ENCODE measurements around the gene KLF15.
"Not testable (repeated sequence)": the region's sequence is repeated elsewhere in the genome, so short reads cannot be mapped to it uniquely, and the experiment has no call there.

KLF15 gene

GRCh38 chr3:126345641-126346460 lies 11.4 kb downstream of the KLF15 start:
- no peak for DNase-seq (ENCODE audit: low spot score)

DNA sequence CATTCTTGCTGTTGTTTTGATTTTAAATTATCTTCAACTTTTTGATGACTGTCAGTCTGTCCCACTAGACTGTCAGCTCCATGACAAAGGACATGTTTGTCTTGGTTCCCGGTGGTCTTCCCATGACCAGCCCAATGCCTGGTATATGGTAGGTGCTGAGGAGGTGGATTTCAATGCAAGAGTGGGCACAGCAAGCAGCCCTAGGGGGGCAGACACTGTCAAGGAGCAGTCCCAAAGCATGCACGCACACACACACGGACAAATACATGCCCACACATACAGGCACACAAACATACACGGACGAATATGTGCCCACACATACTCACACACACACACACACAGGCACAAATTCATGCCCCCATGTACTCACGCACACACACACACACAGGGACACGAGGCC lies 12.0 kb downstream of the KLF15 start:
- no peak for DNase-seq (ENCODE audit: low spot score)

DNA sequence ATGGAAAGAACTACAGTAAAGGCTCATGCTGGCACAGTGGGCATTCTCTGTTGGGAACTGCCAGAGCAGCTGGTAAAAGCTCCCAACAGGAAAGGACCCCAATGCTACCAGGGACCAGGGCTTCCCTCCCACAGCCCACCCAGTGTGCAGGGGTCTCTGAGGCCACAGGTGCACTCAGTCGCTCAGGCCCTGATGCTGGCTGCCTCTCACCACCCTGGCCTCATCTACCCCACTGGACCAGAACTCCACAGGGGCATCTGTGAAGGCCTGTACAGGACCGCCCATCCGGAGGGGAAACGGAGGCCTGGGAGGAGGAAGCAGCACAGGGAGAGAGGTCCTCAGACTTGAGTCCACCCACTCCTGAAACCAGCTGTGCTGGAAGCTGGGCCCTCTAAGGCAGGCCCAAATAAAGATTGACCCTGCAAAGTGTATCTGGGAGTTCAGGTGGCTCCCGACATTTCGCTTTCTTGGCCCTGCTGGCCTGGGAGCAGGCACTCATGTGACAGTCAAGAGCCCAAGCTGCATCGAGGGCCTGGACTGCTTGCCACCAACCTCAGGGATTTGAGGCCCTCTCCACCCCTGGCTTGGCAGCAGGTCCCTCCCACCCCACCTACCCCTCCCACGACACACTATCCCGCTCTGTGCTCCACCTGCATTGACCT lies 12.7 kb downstream of the KLF15 start:
- DNase-seq (ENCODE audit: low spot score) = no peak

- DNase-seq (ENCODE audit: low spot score) = no peak
Measured at GRCh38 chr3:126343649-126344035, 13.6 kb downstream of the KLF15 start.

DNA sequence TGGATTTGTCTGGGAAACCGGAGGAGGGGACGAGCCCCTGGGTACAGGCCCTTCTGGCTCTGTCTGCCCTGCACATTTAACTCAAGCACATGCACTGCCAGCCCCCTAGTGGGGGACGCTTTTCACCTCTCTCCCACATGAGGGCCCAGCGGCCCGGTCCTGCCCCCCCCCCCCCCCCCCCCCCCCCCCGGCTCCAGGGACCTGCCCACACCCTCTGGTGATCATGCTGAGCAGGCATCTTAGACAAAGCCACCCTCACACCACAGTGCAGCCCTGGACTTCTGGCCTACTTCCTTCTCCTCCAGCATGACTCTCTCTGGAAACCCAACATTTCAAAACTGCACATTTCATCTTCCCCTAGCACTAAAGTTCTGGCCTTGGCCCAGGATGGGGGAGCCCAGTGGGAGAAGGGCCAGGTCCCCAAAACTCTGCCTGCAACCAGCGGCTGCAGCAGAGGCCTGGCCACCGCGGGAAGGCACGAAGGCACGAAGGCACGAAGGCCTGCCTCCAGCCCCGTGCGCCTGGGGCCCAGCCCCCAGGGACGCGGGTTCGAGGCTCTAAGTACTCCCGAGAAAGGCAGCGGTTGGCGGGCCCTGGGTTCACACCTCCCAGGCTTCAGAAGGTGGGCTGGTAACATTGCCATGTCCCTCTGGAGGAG lies 14.1 kb downstream of the KLF15 start:
- no peak for DNase-seq (ENCODE audit: low spot score)

DNA sequence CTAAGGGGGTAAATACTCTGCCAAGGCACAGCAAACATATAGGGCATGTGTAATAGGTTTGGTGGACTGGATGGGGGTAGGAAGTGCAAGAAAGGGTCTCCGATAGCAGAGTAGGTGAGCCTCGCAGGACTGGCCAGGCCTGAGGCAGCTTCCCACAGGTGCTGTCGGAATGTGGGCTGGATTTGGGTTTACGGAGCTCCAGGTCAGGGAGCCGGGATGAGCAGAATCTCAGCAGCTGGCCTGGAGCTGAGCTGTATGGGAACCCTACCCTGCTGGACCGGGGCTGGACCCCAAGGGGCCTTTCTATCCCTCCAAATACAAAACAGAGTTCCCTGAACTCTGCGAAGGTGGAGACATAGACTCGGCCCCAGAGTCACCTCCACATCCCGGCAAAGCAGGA lies 15.0 kb downstream of the KLF15 start:
- DNase-seq (ENCODE audit: low spot score) = no peak

DNA sequence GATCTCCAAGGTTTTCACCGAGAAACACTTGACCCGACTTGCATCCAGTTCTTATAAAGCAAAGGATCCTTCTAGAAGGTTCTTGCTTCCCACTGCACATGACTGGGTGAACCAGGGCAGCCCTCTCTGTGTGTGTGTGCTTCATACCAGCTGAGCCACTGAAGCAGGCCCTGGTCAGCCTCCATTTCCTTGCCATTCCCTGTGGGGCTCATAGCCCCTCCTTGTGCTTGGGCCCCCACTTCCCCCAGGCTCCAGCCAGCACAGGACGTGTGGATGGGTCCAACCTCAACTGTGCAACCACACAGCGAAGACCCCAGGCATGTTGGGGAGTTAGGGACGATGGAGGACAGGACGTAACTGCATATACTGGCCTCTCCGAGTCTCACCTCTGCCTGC lies 15.5 kb downstream of the KLF15 start:
- DNase-seq (ENCODE audit: low spot score) = no peak

DNA sequence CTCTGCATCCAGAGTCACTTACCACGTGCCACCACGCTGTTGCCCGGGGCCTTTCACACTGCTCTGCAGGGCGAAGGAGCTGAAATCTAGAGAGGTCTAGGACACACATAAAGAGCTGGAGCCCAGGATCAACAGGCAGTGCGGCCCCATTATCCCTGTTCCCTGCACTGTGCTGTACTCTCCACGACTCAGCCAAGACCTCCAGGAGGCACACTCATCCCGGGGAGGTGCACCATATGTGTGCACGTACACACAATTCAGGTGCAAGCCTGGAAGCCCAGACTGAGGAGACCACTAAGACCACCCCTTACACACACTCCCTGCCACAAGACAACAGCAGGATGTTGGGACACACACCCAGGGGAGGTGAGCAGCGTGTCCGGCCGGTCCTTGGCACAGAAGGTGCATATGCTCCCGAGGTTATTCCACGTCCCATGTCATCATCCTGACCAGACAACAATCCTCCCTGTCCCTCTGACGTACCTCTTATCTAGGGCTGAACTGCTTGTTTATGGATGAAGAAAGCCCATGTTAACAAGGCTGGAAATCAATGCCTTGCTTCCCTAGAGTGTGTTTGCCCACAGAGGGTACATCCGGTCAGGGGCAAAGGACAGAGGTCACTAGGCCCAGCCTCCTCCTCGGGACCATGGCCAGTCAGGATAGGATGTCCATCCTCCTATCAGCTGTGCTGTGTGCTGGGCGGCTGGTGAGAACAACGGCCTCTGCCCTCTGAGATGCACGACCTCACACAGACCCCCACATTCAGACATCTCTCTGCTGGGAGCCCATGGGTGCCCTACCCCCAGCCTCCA lies 16.1 kb downstream of the KLF15 start:
- no peak for DNase-seq (ENCODE audit: low spot score)

DNA sequence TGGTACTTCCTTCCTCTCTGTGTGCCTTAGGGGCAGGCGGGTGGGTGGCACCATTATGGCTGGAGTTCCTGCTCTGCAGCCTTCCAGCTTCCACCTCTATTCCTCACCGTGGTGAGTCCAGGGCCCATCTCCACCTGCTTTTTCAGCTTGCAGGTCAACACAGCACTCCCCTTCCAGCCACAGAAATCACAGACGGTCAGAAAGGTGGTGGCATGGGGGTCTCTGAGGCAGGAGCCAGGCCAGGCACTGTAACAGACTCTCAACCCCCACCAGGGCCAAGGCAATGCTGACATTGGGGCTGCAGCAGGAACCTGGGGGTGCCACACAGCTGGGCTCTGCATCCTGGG lies 16.6 kb downstream of the KLF15 start:
- DNase-seq (ENCODE audit: low spot score) = no peak

DNA sequence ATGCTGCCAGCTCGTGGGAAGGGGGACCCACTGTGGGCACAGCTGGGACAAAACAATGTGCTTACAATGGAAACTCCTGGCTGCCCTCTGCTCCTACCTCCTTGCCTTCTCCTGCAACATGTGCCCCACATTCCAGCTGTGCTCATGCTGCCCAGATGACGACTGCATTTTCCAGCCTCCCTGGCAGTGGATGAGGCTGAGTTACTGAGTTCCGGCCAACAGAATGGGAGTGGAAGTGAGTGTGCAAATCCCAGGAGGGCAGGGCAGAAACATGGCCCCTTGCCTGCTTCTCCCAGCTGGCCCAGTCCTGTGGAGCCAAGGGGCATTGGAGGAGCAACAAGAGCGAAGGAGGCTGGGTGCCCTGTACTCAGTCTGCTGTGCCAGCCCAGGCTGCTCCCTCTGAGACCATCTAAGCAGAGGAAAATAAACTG lies 17.1 kb downstream of the KLF15 start:
- no peak for DNase-seq (ENCODE audit: low spot score)

DNA sequence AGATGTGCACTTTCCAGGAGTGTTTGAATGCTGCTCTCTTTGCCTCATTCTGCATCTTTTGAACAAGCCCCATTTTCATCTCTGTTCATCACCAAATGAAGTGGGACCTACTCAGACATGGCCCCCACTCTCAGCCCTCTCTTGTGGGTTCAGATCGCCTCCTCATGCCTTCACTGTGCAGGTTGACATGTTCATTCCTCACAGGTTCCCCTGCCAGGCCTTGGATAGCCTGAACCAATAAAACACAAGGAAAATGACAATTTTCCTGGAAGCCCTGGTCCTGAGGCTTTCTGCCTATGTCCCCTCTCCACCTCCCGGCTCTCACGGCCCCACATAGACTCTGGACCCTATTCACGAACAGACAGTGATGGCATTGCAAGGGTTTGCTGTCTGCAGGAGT lies 17.7 kb downstream of the KLF15 start:
- no peak for DNase-seq (ENCODE audit: low spot score)

GRCh38 chr3:126338790-126339288 lies 18.4 kb downstream of the KLF15 start:
- DNase-seq (ENCODE audit: low spot score) = no peak

- DNase-seq (ENCODE audit: low spot score) = no peak
Measured at GRCh38 chr3:126337980-126338651, 19.1 kb downstream of the KLF15 start.

GRCh38 chr3:126331812-126332336 lies 25.3 kb downstream of the KLF15 start:
- DNase-seq (ENCODE audit: low spot score) = not testable (repeated sequence)

DNA sequence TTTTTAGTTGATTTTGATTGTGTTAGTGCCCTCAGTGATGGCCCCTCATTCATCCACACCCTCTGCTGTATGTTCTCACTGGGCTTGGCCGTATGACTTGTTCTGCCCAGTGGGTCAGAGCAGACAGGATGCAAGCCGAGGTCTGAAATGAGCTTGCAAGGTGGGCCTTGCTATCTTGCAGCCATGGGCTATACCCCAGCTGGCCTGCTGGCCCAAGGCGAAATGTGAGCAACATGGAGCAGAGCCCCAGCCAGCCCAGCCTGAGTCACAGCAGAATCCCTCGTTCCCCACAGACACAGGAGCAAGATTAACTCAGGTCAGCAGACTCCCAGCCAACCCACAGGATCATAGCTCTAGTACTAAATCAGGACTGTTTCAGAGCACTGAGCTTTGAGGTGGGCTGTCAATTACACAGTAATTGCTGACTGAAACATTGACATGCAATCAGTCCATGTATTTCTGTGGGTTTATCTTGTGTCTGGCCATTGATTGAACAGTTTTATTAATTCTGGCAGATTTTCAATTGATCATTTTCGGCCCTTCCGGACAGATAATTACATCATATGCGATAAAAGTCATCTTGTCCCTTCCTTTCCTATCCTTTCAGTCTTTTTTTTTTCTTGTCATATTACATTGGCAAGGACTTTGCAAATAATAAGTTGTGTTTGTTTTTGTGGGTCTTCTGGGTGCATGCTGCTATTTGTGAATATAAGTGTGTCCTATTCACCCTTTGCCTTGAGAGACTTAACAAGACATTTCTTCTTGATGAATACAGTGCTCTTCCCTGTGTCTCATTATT lies 27.1 kb downstream of the KLF15 start:
- DNase-seq (ENCODE audit: low spot score) = no peak

DNA sequence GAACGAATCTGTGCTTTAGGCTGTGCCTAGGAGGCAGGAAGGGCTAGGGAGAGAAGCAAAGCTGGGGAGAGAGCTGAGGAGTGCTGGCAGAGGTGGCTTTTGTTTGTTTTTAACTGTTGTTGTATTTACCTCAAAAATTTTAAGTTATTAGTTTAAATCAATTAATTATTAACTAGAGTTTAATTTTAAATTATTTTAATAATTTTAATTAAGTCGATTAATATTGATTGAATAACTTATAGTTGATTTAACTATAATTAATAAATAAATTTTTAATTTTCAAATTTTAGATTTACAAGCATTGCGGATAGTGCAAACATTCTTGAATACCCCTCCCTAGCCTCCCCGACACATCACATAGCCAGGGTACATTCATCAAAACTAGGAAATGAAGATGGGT lies 30.6 kb downstream of the KLF15 start:
- no peak for DNase-seq (ENCODE audit: low spot score)

- no peak for DNase-seq (ENCODE audit: low spot score)
Measured at GRCh38 chr3:126322181-126322967, 34.8 kb downstream of the KLF15 start.

DNA sequence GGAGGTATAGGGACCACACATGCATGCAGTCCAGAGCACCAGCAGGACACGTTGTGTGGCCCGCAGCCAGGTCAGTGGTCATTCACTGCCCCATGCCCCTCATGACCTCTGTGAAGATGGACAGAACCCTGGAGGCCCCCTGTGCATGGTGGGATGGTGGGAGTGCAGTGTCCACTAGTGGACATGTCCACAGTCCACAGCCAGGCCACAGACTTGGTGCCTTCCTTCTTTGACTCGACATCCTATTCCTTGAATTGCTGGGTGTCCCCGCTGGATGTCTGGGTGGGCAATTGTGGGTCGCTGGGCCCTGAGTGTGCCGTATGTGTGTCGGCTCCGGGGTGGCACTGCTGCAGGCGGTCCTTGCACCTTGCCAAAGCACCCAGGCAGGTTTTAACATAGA lies 35.7 kb downstream of the KLF15 start:
- no peak for DNase-seq (ENCODE audit: low spot score)

DNA sequence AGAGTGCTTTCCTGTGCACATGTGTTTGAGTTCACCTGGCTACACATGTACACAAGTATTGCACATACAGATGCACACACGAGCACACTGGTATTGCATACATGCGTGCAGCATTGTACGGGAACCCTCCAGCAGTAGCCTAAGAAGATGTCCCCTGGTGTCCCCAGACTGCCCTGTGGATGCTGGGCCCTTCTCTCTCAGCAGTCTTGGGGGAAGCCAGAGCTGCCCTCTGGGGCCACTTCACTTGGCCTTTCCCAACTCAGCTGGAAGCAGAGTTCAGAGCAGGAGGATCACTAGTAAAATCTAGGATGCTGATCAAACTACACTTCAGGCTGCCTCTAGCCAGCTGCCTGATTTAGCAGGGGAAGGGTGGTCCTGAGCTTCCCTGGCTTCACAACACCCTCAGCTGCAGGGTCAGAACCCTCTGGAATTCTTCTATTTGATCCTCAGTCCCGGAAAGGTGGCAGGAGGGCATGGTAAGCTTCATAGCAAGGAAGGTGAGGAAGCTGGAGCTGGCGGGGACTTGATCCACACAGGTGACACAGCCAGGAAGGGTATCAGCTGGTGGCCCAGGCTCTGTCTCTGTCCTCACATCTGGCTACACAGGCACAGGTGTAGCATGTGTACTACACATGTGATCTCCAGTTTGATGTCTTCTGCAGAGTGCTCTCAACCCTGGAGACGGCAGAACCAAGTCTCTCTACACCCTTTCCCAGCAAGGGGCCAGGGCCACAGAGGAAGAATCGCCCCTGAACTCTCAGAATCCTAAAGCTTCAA lies 36.5 kb downstream of the KLF15 start:
- no peak for DNase-seq (ENCODE audit: low spot score)

Data from cerebellar cortex (tissue), 1 donor.